NCI-H146 treated with DMSO at 0.1 percent for 48 hours (cell line): ENCODE data around the gene TTYH3.
"Not testable (repeated sequence)": the region's sequence is repeated elsewhere in the genome, so short reads cannot be mapped to it uniquely, and the experiment has no call there.

Source experiments
- DNase-seq: peaks from one replicate; lab custom pipeline; 2025; ENCODE audit not compliant: unreplicated experiment; lab: John Stamatoyannopoulos, UW

TTYH3 gene

GRCh38 chr7:2631946-2632732 is at the start of gene TTYH3:
TTYH3 (plus strand) TSS chr7:2631986; CDS start chr7:2632156, 170 bp downstream.
- no peak for DNase-seq

- no peak for DNase-seq
These were observed 49.6 kb upstream of the TTYH3 start for GRCh38 chr7:2582006-2582735.

- no peak for DNase-seq
These were observed 47.8 kb upstream of the TTYH3 start for GRCh38 chr7:2583798-2584580.

- DNase-seq = peak; percentile 35
These were observed 46.3 kb upstream of the TTYH3 start for GRCh38 chr7:2585446-2585845.

- DNase-seq = no peak
These were observed 45.3 kb upstream of the TTYH3 start for GRCh38 chr7:2586326-2587020.

- no peak for DNase-seq
These were observed 44.7 kb upstream of the TTYH3 start for GRCh38 chr7:2587134-2587533.

GRCh38 chr7:2587778-2588177 is 44.0 kb upstream of the TTYH3 start:
- DNase-seq = no peak

- no peak for DNase-seq
These were observed 42.4 kb upstream of the TTYH3 start for GRCh38 chr7:2589341-2589740.

- not testable (repeated sequence) for DNase-seq
These were observed 41.8 kb upstream of the TTYH3 start for GRCh38 chr7:2589941-2590340.

GRCh38 chr7:2592375-2592865 is 39.4 kb upstream of the TTYH3 start:
- DNase-seq = no peak

- DNase-seq = no peak
These were observed 38.6 kb upstream of the TTYH3 start for GRCh38 chr7:2593036-2593727.

- DNase-seq = no peak
These were observed 37.2 kb upstream of the TTYH3 start for GRCh38 chr7:2594599-2594998.

GRCh38 chr7:2595258-2595860 is 36.4 kb upstream of the TTYH3 start:
- DNase-seq = no peak

- no peak for DNase-seq
These were observed 35.1 kb upstream of the TTYH3 start for GRCh38 chr7:2596464-2597272.

- no peak for DNase-seq
These were observed 34.5 kb upstream of the TTYH3 start for GRCh38 chr7:2597273-2597640.

- DNase-seq = no peak
These were observed 33.5 kb upstream of the TTYH3 start for GRCh38 chr7:2598154-2598823.

- DNase-seq = no peak
These were observed 30.7 kb upstream of the TTYH3 start for GRCh38 chr7:2601065-2601464.

GRCh38 chr7:2601907-2602306 is 29.9 kb upstream of the TTYH3 start:
- DNase-seq = no peak
